CD4-positive, alpha-beta T cell treated with Interleukin-17A for 1 hour (primary cell): ENCODE data around the gene FAM234A.
"Not testable (repeated sequence)": the region's sequence is repeated elsewhere in the genome, so short reads cannot be mapped to it uniquely, and the experiment has no call there.

Experiments used
- DNase-seq: peaks from one replicate; pipeline ENCODE4 v3.0.0-alpha.2; 2020

The FAM234A gene, protein sequence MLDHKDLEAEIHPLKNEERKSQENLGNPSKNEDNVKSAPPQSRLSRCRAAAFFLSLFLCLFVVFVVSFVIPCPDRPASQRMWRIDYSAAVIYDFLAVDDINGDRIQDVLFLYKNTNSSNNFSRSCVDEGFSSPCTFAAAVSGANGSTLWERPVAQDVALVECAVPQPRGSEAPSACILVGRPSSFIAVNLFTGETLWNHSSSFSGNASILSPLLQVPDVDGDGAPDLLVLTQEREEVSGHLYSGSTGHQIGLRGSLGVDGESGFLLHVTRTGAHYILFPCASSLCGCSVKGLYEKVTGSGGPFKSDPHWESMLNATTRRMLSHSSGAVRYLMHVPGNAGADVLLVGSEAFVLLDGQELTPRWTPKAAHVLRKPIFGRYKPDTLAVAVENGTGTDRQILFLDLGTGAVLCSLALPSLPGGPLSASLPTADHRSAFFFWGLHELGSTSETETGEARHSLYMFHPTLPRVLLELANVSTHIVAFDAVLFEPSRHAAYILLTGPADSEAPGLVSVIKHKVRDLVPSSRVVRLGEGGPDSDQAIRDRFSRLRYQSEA

DNA sequence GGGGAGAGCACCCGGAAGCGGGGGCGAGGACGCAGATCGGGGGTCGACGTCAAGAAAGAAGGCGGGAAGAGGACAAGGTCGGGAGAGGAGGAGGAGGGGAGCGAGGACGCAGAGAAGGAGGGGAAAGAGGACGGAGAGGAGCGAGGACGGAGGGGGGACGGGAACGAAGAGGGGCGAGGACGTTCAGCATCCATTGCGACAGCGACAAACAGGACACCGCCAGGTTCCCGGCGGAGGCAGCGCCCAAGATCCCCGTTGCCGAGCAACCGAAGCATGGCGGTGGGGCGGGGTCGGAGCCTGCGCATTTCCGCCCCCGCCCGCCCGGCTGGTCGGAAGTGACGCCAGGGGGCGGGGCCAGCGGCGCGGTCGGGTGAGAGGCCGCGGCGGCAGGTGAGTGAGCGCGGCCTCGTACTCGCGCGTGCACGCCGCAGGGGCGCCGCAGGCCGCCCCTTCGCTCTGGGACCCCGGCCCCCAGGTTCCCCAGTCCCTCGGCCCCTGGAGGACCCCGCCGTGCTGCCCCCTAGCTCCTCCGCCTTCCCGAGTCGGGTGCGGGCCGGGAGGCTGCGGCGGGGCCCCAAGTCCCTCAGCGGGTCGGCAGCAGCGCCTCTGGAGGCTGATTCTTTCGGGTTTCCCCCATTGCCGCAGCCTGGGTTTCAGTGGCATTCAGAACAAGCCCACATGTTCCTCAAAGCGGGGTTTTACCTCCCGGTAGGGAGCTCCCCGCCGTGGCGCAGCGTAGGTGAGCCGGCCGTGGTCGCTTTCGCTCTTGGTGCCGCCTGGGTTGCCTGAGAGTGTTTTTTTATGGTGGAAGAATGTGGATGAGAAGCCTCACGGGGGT lies at the start of gene FAM234A:
TSS of gene FAM234A (plus strand) at position 354 of the 838 bp plus-strand sequence. CDS start 19,593 bp downstream, outside the sequence.
- DNase-seq = peak; percentile 94

GRCh38 chr16:185213-185612 lies 49.4 kb upstream of the FAM234A start:
- no peak for DNase-seq

- DNase-seq = no peak
Measured at GRCh38 chr16:185691-186090, 48.9 kb upstream of the FAM234A start.

GRCh38 chr16:187330-187729 lies 47.3 kb upstream of the FAM234A start:
- no peak for DNase-seq

DNA sequence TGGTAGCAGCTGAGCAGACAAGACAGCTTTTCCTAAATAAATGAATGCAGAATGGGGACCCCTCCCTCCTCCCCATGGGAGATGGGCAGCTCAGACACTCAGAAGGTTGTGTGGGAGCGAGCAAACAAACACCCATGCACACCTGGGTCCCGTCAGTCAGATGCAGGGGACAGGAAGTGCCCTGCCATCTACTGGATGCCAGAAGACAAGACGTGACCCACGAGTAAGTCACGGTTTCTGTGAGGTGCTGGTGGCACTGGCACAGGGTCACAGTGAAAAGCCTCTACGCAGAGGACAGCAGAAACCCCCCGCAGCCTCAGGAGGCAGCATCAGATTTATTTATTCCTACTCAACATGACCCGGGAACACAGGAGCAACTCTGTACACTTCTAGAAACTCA lies 45.9 kb upstream of the FAM234A start:
- DNase-seq = peak; percentile 31

GRCh38 chr16:189604-190186 lies 44.9 kb upstream of the FAM234A start:
- DNase-seq = no peak

GRCh38 chr16:191831-192230 lies 42.8 kb upstream of the FAM234A start:
- DNase-seq = no peak

DNA sequence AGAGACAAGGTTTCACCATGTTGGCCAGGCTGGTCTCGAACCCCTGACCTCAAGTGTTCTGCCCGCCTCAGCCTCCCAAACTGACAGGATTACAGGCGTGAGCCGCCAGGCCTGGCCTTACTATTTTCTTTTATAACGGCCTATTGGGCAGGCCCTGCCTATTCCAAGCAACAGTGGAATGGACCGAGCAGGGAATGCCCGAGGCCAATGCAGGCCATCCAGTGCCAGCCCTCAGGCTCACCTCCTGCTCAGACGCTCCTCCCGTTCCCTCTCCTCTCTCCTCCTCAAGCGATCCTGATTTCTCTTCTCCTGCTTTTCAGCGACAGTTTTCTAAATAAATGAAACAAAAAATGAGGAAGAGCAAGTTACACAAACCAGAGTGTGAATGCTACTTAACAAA lies 41.9 kb upstream of the FAM234A start:
- no peak for DNase-seq

- no peak for DNase-seq
Measured at GRCh38 chr16:193441-193840, 41.2 kb upstream of the FAM234A start.

- DNase-seq = no peak
Measured at GRCh38 chr16:194516-194915, 40.1 kb upstream of the FAM234A start.

- DNase-seq = no peak
Measured at GRCh38 chr16:200388-200787, 34.2 kb upstream of the FAM234A start.

DNA sequence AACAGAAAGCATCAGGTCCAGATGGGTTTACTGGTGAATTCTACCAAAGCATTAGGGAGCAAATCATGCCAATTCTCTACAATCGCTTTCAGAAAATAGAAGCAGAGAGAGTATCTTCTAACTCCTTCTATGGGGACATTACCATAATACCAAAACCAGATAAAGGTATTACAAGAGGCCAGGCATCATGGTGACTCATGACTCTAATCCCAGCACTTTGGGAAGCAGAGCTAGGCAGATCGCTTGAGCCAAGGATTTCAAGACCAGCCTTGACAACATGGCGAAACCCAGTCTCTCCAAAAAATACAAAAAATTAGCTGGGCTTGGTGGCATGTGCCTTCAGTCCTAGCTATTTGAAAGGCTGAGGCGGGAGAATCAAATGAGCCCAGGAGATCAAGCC lies 31.4 kb upstream of the FAM234A start:
- DNase-seq = no peak

- DNase-seq = not testable (repeated sequence)
Measured at GRCh38 chr16:204046-204445, 30.6 kb upstream of the FAM234A start.

GRCh38 chr16:209359-209758 lies 25.3 kb upstream of the FAM234A start:
- not testable (repeated sequence) for DNase-seq

- DNase-seq = not testable (repeated sequence)
Measured at GRCh38 chr16:211631-212180, 22.9 kb upstream of the FAM234A start.

DNA sequence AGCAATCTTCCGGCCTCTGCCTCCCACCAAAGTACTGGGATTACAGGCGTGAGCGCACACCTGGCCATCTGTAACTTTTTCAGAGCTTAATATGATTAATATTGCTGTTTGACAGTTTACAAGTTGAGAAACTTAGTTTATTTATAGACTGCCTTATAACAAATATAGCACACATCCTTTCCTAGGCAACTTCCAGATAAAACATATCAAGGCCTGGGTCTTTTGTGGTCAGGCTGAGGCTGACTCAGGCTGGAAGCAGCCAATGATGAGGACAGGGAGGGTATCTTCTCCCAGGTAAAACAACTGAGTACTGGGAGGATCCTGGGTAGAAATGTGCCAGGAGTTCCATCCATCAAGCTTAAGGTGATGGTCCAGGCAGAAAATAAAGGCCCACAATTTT lies 21.6 kb upstream of the FAM234A start:
- DNase-seq = no peak

DNA sequence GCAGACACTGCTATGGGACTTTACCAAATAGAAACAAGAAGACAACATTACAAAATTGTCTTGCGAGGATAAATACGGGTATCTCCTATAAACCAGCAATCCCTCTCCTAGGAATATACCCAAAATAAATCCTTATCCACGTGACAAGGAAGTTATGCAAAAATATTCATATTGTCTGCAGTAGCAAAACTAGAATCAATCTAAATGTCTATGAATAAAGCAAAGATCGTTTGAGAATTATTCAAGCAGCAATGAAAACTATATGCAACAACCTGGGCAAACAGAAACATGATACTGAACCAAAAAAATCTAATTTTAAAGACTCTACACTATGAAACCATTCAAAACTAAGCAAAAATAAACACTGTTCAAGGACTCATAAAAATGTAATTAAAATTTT lies 14.6 kb upstream of the FAM234A start:
- DNase-seq = no peak

- DNase-seq = peak; percentile 13
Measured at GRCh38 chr16:228151-228851, 6.3 kb upstream of the FAM234A start.

DNA sequence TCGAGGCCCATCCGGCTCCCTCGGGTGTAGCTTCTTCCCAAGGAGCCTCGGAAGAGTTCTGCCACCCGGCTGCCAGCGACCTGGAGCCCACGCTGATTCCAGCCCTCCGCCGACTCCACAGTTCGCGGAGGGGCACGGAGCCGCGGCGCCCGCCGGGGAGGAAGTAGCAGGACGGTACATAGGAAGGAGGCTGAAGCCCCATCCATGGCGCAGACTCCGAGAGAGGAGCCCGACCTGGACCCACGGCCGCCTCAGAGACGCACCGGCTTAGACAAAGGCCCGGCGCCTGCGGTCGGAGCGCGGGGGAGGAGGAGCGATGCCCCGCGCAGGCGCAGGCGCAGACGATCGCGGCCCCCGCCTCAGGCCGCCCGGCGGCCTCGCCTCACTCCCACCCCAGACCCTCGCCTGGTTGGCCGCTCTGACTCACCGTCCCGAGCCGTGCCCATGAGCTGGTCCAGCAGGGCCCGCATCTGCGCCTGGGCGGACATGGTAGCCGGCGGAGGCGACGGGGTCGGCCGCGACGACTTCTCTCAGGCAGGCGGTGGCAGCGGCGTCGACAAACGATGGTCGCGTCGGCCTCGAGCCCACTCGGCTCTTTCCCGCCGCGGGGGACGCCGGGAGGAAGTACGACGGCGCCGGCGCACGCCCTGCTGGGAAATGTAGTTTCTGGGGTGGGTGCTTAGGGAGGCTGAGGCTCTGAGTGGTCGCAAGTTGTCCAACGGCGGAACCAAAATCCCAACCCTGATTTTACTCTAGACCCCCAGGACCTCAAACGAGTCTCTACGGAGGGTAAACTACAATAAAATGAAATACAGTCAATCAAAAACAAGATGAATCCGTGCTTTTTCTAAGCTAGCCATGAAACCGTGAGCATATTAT lies 5.5 kb upstream of the FAM234A start, which contains the start of gene LUC7L:
TSS of gene LUC7L (minus strand) at position 598 of the 879 bp plus-strand sequence. CDS start at position 488, 110 bp downstream.
- DNase-seq = peak; percentile 88

GRCh38 chr16:229731-230281 lies 4.8 kb upstream of the FAM234A start:
- no peak for DNase-seq

DNA sequence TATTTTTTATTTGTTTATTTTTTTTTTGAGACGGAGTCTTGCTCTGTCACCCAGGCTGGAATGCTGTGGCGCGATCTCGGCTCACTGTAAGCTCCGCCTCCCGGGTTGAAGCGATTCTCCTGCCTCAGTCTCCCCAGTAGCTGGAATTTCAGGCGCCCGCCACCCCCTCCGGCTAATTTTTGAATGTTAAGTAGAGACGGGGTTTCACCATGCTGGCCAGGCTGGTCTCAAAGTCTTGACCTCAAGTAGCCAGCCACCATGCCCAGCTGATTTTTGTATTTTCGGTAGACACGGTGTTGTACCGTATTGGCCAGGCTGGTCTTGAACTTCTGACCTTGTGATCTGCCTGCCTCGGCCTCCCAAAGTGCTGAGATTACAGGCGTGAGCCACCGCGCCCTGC lies 4.3 kb upstream of the FAM234A start:
- not testable (repeated sequence) for DNase-seq
